Upper lobe of left lung (tissue), 4 donors: ENCODE results near the gene CRYBG2.

ENCODE experiments used
- POLR2A ChIP-seq, 4 donors: fragments of 450-650 bp; IDR thresholded peaks; one replicate each; pipeline ENCODE4 v1.5.1; 2016 to 2017; ENCODE audit warnings: antibody characterized with exemption in 4 of 4, mild to moderate bottlenecking in 2 of 4
- POLR2AphosphoS5 ChIP-seq, 2 donors: sonication (generic); formaldehyde crosslinking; IDR thresholded peaks; one replicate each; pipeline ENCODE4 v1.5.1; 2017; ENCODE audit warnings: antibody characterized with exemption in 2 of 2
- TF ChIP-seq, protein P1 (sequence below), 6 experiments: fragments of 450-650 bp in 4 of 6; fragments of 200-600 bp in 2 of 6; sonication (generic) in 2 of 6; IDR thresholded peaks; one replicate each; pipeline ENCODE4 v1.5.1; 2016 to 2019; ENCODE audit warnings: antibody characterized with exemption in 6 of 6

DNA sequence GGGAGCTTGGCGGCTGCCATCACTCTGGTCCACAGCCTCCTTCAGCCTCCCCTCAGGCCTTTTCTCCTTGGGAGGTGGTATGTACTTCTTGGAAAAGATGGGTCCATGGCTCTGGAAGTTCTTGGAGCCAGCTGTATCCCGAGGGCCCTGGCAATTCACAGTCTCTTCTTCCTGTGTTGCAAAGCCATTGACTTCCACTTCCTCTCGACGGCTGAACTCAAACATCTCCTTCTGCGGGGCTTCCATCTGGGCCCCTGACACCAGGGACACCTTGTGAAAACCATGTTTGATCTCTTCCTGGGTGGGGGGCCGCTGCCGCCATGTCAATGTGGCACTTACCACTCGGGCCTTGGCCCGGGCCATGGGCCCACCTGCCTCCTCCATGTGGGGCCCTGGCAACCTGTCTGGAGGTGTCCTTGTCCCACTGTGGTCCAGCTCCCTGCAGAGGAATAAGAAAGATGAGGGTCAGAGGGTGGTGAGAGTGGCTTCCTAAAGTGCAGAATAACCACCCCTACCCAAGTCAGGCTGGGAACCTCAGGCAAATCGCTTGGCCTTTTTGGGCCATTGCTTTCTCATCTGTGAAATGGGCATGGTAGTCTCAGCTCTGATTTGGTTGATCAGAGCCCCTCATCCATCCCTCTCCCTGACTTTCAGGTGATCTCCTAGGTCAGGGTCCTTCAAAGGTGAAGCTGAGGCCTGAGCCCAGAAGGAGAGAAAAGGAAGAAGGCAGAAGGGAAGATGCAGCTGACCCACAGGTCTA lies 7.5 kb downstream of the CRYBG2 start:
- no peak for TF ChIP-seq POLR2AphosphoS5 (IDR thresholded peaks at IDR 0.05)
- no peak for TF ChIP-seq POLR2A (IDR thresholded peaks at IDR 0.05)
- TF ChIP-seq, protein P1, sequence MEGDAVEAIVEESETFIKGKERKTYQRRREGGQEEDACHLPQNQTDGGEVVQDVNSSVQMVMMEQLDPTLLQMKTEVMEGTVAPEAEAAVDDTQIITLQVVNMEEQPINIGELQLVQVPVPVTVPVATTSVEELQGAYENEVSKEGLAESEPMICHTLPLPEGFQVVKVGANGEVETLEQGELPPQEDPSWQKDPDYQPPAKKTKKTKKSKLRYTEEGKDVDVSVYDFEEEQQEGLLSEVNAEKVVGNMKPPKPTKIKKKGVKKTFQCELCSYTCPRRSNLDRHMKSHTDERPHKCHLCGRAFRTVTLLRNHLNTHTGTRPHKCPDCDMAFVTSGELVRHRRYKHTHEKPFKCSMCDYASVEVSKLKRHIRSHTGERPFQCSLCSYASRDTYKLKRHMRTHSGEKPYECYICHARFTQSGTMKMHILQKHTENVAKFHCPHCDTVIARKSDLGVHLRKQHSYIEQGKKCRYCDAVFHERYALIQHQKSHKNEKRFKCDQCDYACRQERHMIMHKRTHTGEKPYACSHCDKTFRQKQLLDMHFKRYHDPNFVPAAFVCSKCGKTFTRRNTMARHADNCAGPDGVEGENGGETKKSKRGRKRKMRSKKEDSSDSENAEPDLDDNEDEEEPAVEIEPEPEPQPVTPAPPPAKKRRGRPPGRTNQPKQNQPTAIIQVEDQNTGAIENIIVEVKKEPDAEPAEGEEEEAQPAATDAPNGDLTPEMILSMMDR (IDR thresholded peaks at IDR 0.05), result no peak
